ENCODE results near the gene HS3ST2.

HS3ST2 gene

DNA sequence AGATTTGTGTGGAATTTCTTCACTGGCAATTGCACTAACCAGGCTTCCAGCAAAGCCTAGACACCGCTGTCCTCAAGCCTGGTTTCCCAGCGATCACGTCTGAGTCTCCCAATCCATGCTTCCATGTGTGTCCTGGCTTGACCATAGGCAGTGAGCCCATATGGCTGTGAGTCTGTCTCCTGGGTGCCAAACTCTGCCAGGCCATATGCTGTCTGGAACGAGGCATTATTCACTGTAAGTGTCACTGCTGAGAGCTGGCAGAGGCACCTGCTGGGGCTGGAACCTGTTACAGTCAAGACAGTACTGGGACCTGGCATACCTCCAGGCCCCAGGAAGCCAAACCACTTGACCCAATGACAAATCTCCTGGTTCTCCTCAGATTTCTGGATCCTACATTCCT lies 60.4 kb downstream of the HS3ST2 start:
- Histone ChIP-seq H3K27ac (ENCODE audit: low read depth, low read length) (no peak overlapping the region), H3K4me3 (ENCODE audit: insufficient read depth, low read length, poor library complexity, severe bottlenecking) (no peak overlapping the region), H3K9ac (ENCODE audit: low read length) (no peak overlapping the region), H3F3A (ENCODE audit: insufficient read depth) (no peaks in the 10 kb centered on the region), H3K9me2 (replicated peaks; ENCODE audit: insufficient read depth, low read length) (no peaks in the 10 kb centered on the region), H3K79me2 (ENCODE audit: insufficient read depth, low read length) (no peaks in the 10 kb centered on the region), H3K36me3 (ENCODE audit: low read length) (no peaks in the 10 kb centered on the region), H3K27me3 (ENCODE audit: low read length) (no peaks in the 10 kb centered on the region), H4K20me1 (ENCODE audit: low read depth, low read length) (no peaks in the 10 kb centered on the region), H2AFZ (ENCODE audit: low read depth, low read length, severe bottlenecking) (no peak overlapping the region), H3K9me3 (ENCODE audit: insufficient read depth, low read length) (no peaks in the 10 kb centered on the region), H3K4me2 (ENCODE audit: low read depth, low read length, poor library complexity, severe bottlenecking) (no peak overlapping the region)
- TF ChIP-seq, protein P1, sequence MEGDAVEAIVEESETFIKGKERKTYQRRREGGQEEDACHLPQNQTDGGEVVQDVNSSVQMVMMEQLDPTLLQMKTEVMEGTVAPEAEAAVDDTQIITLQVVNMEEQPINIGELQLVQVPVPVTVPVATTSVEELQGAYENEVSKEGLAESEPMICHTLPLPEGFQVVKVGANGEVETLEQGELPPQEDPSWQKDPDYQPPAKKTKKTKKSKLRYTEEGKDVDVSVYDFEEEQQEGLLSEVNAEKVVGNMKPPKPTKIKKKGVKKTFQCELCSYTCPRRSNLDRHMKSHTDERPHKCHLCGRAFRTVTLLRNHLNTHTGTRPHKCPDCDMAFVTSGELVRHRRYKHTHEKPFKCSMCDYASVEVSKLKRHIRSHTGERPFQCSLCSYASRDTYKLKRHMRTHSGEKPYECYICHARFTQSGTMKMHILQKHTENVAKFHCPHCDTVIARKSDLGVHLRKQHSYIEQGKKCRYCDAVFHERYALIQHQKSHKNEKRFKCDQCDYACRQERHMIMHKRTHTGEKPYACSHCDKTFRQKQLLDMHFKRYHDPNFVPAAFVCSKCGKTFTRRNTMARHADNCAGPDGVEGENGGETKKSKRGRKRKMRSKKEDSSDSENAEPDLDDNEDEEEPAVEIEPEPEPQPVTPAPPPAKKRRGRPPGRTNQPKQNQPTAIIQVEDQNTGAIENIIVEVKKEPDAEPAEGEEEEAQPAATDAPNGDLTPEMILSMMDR (IDR thresholded peaks at IDR 0.05; ENCODE audit: insufficient read depth, low read length, poor library complexity, severe bottlenecking): no peak
- no peak for TF ChIP-seq EZH2phosphoT487 (conservative IDR thresholded peaks at IDR 0.05; ENCODE audit: low read length)

DNA sequence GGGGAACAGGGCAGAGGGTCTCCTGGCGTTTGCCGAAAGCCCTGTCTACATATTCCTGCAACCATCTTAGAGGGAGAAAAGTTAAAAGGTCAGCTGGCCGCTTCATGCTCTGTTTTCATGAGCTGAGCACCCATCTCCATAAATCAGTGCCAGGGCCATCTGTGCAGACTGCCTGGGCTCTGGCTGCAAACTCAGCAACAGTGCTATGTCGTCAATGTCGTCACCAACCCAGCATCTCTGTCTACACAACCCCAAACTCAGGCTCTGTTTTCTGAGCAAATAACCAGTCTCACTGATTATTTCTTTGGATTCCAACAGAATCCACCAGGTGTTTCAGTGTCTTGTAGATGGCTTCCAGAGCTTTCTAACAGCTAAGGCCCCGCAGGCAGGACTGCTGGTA lies 65.0 kb downstream of the HS3ST2 start:
- no peak overlapping the region for H3K27ac ChIP-seq (ENCODE audit: low read depth, low read length)
- no peaks in the 10 kb centered on the region for H3K79me2 ChIP-seq (ENCODE audit: insufficient read depth, low read length)
- no peaks in the 10 kb centered on the region for H4K20me1 ChIP-seq (ENCODE audit: low read depth, low read length)
- TF ChIP-seq EZH2phosphoT487 (conservative IDR thresholded peaks at IDR 0.05; ENCODE audit: low read length): no peak
- TF ChIP-seq, protein P1 (IDR thresholded peaks at IDR 0.05; ENCODE audit: insufficient read depth, low read length, poor library complexity, severe bottlenecking): no peak
- no peaks in the 10 kb centered on the region for H3K27me3 ChIP-seq (ENCODE audit: low read length)
- no peak overlapping the region for H3K4me3 ChIP-seq (ENCODE audit: insufficient read depth, low read length, poor library complexity, severe bottlenecking)
- no peak overlapping the region for H3K9ac ChIP-seq (ENCODE audit: low read length)
- no peak overlapping the region for H2AFZ ChIP-seq (ENCODE audit: low read depth, low read length, severe bottlenecking)
- no peak overlapping the region for H3K4me2 ChIP-seq (ENCODE audit: low read depth, low read length, poor library complexity, severe bottlenecking)
- no peaks in the 10 kb centered on the region for H3K9me3 ChIP-seq (ENCODE audit: insufficient read depth, low read length)
- H3K9me2 ChIP-seq (replicated peaks; ENCODE audit: insufficient read depth, low read length): no peaks in the 10 kb centered on the region
- no peaks in the 10 kb centered on the region for H3K36me3 ChIP-seq (ENCODE audit: low read length)
- no peaks in the 10 kb centered on the region for H3F3A ChIP-seq (ENCODE audit: insufficient read depth)

DNA sequence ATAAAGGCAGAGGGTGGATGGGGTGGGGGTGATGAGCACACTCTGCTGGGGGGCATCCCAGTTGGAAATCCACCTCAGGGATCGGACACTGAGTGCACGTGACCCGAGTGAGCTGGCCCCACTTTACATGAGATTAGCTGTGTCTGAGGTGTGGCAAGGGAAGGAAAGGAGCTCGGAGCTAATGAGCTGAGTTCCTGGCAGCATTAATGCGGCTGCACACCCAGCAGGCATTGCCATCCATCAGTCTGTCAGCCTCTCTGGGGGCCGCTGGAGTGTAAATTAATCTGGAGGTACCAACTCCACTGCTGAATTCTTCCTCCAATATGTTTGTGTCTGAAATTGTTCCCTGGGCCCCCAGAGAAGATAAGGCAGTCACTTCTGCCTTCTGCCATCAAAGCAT lies 65.5 kb downstream of the HS3ST2 start:
- Histone ChIP-seq H3F3A (ENCODE audit: insufficient read depth) (no peaks in the 10 kb centered on the region), H3K9ac (ENCODE audit: low read length) (no peak overlapping the region), H3K36me3 (ENCODE audit: low read length) (no peaks in the 10 kb centered on the region), H4K20me1 (ENCODE audit: low read depth, low read length) (no peaks in the 10 kb centered on the region), H3K9me3 (ENCODE audit: insufficient read depth, low read length) (no peaks in the 10 kb centered on the region), H3K4me2 (ENCODE audit: low read depth, low read length, poor library complexity, severe bottlenecking) (no peak overlapping the region), H3K27ac (ENCODE audit: low read depth, low read length) (no peak overlapping the region), H3K27me3 (ENCODE audit: low read length) (no peaks in the 10 kb centered on the region), H3K9me2 (replicated peaks; ENCODE audit: insufficient read depth, low read length) (no peaks in the 10 kb centered on the region), H3K4me3 (ENCODE audit: insufficient read depth, low read length, poor library complexity, severe bottlenecking) (no peak overlapping the region), H2AFZ (ENCODE audit: low read depth, low read length, severe bottlenecking) (no peak overlapping the region), H3K79me2 (ENCODE audit: insufficient read depth, low read length) (no peaks in the 10 kb centered on the region)
- no peak for TF ChIP-seq EZH2phosphoT487 (conservative IDR thresholded peaks at IDR 0.05; ENCODE audit: low read length)
- TF ChIP-seq, protein P1 (IDR thresholded peaks at IDR 0.05; ENCODE audit: insufficient read depth, low read length, poor library complexity, severe bottlenecking): no peak
